Renal cortex interstitium (tissue), 11 donors: ENCODE measurements around the gene CYS1. TPM values are rescaled to one million over a fixed set of nuclear protein-coding genes. Genes with fewer than 3 reads are reported as not detected.

ENCODE experiments used
- DNase-seq, 11 donors: peaks; one replicate each; pipeline ENCODE4 v3.0.0-alpha.2; 2013; ENCODE audit warnings: low read depth in 9 of 11, low spot score in 4 of 11; ENCODE audit errors: extremely low read depth in 1 of 11
- polyA plus RNA-seq, 3 donors: library from polyadenylated mRNA; unstranded; fragments of 120-200 nt; gene quantifications; one replicate each; pipeline ENCODE4 v1.2.1, GENCODE V29; 2013; ENCODE audit not compliant: insufficient read length in 3 of 3

Gene CYS1
- polyA plus RNA-seq, 3 donors: 90.8 to 108 (median 103) TPM

DNA sequence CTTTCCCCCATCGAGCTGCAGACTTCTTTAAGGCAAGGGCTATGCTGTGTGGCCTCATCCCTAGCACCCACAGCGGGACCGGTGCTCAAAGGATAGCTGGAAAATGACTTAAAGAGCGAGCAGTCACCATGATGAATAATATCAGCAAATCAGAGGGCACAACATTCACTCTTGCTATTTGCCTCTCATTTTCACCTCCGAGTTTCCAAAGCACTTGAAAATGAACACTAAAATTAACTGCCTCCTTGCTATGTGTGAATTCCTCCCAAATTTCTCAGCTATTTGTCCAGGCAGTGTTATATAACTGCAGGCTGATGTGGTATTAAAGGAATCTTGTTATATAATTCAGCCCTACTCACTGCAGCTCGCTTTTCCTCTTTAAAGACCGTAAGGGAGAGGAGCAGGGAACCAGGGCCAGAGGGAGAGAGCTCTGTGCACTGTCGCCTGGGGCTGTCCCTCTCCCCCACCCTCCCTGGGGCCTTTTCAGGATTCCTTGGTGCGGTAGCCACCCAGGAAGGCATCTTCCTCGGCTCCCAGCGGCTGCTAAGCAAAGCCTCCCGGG, 1.4 kb downstream of the CYS1 start:
- DNase-seq: no peak

DNA sequence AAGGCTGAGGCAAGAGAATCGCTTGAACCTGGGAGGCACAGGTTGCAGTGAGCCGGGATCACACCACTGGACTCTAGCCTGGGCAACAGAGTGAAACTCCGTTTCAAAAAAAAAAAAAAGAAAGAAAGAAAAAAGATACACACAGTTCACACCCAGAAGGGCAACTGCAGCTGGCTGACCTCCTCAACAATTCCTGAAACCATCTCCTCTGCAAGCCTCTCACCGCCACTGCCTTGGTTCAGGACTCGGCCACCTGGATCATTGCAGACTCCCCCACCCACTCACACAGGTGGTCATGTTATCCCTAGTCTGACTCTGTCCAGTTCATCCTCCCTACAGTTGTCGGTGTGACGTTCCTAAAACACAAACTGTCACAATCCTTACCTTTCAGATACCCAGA, 2.2 kb downstream of the CYS1 start:
- DNase-seq: no peak

DNA sequence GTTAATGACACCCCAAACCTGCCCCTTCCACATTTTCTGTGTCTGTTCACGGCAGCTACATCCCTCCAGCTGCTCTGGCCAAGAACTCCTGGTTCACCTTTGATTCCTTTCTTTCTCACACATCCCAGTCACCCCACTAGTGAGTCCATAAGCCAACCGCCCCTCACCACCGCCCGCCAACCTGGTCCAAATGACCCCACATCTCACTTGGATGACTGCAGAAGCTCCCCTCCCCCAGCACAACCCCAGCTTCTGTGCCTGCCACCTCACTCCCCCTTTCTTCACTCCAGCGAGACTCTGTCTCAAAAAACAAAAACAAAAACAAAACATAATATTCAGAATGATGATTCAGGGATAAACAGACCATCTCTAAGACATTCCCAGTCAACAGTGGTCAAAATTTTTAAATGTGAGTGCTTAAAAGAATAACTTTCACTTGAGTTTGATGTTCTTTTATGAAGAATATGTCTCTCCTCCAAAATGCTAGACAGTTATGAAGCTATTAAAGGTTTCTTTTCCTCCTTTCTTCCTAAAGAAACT, 3.2 kb downstream of the CYS1 start:
- DNase-seq: no peak

DNA sequence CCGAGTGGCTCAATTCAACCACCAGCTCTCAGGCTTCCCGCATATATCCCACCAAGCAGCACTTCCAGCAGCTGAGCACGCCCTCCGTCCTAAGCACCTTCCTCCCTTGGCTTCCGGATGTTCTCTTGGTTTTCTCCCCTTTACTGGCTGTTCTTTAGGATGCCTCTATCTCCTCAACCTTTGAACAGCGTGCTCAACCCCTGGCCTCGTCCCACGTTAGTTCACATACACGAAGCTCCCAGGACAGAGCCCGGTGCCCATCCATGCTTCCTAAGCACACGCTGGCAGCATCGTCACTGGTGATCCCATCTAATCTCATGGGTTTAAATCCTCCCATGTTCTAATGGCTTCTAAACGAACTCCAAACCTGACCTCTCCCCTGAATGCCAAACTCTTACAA, 3.7 kb downstream of the CYS1 start:
- no peak for DNase-seq

DNA sequence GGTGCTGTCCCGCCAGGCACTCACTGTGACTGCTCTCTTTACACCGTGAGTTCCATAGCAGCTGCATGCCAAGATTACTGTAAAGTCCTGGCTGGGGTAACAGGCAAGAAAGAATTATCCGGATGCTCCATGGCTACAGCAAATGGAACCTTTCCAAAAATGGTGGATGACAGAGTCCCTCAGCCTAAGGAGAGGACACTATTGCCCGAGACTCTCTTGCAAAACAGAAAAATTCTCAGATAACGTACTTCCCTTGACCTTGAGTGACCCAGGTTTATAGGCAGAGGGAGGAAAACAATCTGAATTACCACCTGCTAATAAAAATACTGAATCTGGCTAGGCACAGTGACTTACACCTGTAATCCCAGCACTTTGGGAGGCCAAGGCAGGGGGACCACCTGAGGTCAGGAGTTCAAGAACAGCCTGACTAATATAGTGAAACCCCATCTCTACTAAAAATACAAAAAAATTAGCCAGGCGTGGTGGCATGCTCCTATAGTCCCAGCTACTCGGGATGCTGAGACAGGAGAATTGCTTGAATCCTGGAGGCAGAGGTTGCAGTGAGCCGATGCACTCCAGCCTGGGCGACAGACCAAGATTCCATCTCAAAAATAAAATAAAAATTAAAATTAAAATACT, 4.5 kb downstream of the CYS1 start:
- no peak for DNase-seq

DNA sequence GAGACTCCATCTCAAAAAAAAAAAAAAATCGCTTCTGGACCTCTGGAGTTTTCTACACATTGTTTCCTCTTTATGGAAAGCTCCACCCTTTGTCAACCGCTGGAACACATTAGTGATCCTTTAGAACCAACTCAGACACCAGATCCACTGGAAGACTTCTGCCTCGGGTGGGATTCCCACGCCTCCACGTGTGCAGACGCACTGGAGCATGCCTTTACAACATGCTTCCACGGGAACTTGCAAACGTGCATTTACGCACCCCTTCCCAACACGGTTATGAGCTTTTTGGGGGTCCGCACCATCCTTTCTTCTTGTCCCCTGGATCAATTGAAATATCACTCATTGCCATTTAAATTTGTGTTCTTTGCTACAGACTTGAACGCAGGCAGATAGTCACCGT, 5.1 kb downstream of the CYS1 start:
- DNase-seq: no peak

DNA sequence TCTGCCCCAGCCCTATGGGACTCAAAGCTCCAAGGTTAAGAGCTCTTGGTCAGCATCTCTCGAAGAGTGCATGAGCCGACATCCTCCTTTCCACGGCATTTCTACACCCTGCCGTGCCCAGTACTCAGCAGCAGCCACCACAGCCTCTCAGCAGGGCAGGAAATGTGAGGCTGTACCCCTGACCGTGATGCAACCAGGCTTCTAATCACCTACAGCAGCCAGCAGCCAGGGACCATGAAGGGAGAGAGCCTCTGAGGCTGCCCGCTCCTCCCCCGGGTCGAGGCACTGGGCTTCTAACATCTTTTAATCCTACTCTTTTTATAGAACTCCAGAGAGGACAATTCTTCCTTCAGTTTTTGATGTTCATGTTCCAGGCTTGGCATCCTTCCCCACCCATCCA, 6.5 kb downstream of the CYS1 start:
- DNase-seq: no peak

DNA sequence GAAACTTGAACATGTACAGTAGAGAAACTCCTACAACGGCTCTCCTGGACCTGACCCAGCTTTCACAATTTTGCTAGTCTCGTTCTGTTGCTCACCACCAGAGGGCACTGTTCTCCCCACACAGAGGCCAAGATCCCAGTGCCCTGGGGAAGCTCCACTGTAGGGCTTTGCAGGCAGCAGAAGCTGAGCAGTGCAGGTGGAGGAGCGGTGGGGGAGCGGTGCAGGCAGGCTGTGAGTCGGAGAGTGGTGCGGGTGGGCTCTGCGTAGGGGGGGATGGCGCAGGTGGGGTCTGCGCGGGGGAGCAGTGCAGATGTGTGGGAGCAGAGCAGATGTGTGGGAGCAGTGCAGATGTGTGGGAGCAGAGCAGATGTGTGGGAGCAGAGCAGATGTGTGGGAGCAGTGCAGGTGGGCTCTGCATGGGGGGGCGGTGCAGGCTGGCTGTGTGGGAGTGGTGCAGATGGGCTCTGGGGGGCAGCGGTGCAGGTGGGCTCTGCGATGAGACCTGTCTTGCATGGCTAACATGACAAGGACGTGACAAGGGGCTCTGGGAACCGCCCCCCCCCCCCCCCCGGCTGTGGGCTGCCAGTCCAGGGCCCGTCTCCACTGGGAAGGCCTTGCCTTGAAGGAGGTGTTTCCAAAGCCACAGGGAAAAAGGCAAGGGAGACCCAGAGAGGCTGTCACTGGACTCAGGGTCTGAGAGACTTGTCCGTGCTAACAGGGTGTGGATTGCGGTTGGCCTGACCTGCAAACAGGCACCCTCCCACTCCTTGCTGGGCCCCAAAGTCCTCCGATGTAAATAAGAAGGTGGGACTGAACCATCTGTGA, 7.3 kb downstream of the CYS1 start:
- DNase-seq: peak in 8 of 11 donors; percentile 76 to 90 (median 84)

DNA sequence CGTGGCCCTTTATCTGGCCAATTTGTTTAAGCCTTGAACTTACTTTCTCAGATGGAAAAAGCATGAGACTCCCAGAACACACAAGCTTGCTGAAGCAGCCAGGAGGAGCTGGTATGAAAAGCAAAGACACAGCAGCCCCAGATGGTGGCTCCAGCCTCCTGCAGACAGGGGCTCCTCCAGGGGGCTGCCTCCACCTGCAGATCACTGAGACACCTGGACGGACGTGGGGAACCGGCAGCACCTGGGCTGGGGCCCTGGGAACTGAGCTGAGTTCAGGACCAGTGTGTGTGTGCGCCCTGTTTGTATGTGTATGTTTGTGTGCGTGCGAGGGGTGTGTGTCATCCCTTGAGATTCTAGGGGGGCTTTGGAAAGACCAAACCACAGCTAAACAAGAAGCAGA, 8.6 kb downstream of the CYS1 start:
- no peak for DNase-seq

DNA sequence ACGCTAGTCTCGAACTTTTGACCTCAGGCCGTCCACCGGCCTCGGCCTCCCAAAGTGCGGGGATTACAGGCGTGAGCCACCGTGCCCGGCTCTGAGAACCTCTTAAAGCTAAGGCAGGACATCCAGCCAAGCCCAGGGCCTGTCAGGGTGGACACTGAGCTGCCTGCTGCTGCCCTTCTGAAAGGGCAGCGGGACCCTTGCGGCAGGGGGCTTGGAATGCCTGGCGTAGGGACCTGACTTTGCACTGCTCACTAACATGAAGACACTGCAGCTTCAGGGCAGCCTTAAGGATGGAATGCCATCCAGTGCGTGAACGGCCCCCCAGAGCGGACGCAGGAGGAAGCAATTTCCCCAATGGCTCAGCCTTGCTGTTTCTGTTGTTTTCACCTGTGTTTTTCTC, 9.0 kb downstream of the CYS1 start:
- DNase-seq: no peak

DNA sequence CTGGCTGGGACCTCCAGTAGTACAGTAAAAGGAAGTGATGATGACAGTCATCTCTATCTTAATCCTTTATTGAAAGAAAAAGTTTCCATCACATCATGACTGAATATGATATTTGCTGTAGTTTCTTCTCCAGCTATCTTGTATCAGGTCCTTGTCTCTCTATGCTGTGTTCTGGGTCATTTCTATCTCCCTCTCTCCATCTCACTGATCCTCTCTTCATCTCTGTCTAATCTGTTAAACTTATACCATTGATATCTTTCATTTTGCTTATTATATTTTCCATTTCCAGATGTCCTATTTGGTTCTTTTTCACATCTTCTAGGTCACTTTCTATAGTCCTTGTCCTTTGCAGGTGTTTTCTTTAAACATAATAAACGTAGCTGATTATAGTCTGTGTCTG, 12.3 kb downstream of the CYS1 start:
- DNase-seq: no peak

DNA sequence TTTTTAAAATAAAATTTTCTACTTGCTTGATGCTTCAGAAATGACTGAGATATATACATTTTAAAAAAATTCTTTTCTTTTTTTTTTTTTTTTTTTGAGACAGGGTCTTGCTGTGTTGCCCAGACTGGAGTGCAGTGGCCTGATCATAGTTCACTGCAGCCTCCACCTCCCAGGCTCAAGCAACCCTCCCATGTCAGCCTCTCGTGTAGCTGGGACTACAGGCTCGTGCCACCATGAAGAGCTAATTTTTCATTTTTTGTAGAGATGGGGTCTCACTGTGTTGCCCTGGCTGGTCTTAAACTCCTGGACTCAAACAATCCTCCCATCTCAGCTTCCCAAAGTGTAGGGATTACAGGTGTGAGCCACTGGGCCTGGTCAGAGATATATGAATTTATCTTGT, 12.9 kb downstream of the CYS1 start:
- DNase-seq: no peak

DNA sequence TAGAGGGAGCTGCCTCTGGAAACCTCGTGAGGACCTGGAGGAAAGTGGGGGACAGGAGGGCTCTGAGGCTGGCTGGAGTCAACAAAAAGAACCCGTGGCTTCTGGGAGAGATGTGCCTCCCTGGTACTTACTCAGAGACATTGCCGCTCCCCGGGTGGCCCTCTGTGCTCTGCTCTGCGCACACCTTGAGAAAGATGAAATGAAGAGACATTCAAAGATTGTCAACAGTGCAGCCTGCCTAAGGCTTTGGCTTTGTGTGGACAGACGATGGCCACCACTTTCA, 14.5 kb downstream of the CYS1 start:
- no peak for DNase-seq

DNA sequence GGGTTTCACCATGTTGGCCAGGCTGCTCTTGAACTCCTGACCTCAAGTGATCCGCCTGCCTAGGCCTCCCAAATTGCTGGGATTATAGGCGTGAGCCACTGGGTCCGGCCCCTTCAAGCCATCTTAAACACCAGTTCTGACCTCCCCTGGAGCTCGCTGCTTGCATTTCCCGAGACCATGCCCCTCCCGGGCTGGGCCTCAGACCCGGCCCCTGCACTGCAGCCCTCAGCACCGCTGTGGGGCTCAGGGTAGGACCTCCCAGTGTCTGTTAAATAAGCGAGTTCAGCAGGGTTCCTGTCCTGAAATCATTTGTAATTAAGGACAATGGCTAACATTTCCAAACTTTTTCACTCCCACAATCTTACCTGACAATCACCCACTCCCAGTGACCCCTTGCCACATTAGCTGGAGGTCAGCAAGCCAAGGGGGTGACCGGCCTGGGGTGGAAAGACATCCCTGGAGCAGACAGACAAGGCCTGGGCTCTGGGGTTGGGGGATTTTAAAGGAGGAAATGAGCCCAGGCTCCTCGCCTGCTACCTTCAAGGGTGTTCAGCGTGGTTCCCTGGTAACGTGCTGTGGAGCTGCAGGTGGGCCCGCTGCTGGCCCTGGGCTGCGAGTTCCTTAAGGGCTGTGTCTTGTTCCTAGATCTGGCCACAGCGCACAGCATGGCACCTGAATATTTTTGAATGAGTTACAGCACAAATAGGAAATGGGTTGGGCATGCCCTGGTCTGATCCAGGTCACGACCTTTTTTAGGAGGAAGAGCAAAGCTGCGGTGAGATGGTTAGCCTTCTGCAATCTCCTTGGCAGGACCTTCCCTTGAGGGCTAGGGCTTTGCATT, 15.1 kb downstream of the CYS1 start:
- DNase-seq: no peak

DNA sequence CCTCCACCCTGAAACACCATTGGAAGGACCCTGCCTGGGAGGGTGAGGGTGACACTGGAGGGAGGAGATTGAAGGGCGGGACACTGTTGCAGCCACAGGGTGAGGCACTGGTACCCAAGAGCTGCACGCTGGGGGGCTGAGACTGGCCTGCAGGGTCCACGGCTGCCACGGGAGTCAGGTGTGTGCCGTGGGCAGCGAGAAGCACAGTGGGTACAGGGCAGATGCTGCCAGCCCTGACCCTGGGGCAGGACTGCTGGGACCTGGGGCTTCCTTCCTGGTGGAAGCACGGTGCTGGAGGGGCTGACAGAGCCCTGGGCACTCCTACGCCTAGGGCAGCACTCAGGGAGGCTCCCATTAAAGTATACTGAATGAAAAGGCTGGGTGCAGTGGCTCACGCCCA, 16.6 kb downstream of the CYS1 start:
- DNase-seq: no peak

DNA sequence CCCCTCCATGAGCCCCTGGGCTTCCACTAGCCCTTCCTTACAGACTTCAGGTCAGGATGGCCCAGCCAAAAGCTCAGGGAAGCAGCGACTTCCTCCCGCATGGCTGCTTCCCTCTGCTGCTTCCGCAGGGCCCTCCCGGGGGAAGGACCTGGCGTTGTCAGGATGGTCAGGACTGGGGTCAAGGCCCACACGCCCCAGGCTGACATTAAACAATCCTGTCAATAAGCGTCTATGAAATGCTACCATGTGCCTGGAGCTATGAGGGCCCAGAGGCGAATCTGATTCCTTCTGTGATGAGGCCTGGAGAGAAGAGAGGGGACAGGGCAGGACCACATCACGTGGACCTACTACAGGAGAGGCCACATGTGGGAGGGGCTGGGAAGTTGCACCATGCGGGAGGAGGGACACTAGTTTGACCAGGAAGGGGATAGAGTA, 17.3 kb downstream of the CYS1 start:
- DNase-seq: no peak

DNA sequence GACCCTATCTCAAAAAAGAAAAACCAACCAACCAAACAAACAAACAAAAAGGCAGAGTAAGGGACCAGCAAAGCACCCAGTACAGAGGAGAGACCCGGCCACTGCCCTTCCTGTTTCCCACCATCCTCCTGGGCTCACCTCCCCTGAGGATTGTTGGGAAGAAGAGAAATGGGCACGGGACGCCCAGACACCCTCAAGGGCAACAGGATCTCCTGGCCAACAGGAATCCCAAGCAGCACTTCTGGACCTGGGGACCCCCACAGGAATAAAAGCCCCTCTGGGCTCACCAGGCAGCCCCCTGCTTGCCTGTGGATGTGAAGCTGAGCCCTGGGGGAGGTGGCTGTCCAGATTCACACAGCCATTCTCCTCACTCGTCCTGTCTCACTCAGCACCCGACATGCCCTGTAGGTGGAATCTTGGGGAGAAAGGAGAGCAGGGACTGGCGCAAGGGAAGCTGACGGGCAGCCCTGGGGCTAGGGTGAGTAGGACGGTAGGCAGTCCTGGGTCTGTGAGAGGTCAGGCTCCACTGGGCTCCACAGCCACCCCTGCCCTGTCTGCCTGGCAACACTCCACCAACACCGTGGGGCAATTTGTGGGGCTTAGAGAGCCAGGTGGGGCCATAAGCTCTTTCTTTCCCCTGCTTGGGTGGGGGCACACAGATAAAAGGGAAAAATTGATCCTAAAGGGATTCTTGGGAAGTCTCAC, 18.8 kb downstream of the CYS1 start:
- DNase-seq: no peak

DNA sequence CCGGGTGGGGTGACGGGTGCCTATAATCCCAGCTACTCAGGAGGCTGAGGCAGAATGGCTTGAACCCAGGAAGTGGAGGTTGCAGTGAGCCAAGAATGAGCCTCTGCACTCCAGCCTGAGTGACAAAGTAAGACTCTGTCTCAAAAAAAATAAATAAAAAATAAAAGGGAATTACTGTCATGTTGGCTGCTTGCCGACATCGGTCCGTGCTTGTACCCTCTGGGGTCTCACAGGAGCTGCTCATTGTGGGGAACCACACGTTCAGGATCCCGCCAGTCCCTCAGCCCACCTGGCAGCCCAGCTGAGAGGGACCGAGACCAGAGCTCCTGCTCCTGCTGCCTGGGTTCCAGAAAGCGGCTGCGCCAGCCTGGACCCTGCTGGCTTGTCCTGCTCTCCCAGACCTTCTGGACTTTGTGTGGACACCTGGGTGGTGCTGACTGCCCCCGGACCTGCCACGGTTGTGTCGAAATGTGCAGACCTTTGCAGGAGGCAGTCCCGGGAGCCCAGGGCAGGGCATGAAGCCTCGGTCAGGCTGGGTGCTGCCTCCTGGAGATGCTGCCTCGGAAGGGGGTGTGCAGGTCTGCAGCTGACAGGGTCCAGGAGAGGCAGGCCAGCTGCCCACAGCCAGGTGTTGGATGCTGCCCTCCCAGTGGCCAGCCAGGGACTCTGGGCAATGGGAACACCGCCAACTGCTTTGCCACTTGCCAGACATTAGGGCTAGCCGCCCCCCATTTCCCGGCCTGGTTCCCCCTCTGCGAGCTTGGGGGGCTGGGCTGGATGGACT, 20.5 kb downstream of the CYS1 start:
- no peak for DNase-seq
